Adrenal gland (tissue), 5 donors: ENCODE results near the gene RAB6B.

ENCODE experiments used
- POLR2A ChIP-seq, 2 donors: fragments of 450-650 bp; IDR thresholded peaks; one replicate each; pipeline ENCODE4 v1.6.1; 2017; ENCODE audit warnings: antibody characterized with exemption in 2 of 2, mild to moderate bottlenecking in 2 of 2, moderate library complexity in 1 of 2
- TF ChIP-seq, protein P1 (sequence below), 6 experiments: fragments of 450-650 bp in 4 of 6; fragments of 200-600 bp in 2 of 6; sonication (generic) in 1 of 6; IDR thresholded peaks; 1 replicate in 5 of 6; 2 replicates in 1 of 6; pipeline versions ENCODE4 v1.5.1 to v1.8.0; 2016 to 2021; ENCODE audit warnings: antibody characterized with exemption in 6 of 6, mild to moderate bottlenecking in 2 of 6, moderate library complexity in 1 of 6
- donor health status: DM: no; HTN: no; CAD: no.

DNA sequence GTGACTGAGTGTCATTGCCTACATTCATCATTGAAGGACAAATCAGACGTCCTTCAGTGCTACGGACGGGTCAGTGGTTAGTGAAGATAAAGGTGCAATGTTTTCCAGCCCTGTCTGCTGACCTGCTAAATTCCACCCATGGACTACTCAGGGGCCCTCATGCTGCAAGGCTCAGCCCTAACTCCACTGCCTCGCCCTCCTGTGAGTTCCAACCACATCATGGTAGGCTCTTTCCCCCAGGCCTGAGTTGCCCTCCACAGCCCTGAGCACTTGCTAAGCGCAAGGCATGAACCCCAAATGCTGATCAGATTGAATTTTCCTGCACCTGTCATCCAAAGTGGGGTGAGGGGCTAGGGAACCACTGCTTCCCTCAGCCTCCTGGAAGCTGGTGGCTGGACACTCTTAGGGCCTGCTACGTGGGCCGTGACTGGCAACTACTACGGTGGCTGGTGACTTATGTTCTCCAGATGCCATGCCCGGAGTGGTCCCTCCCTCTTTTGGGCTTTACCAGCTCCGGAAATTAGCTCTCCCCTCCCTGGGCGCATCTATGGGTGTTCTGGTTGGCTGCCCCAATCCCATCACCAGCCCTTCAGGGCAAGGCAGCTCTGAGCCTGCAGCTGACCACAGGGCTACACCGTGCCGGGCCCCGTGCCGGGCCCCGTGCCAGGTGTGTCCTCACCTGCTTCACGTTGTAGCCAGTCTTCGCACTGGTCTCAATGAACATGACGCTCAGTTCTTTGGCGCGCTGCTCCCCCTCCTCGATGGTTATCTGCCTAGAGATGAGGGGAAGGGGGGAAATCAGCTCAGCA lies 58.0 kb downstream of the RAB6B start:
- TF ChIP-seq, protein P1, sequence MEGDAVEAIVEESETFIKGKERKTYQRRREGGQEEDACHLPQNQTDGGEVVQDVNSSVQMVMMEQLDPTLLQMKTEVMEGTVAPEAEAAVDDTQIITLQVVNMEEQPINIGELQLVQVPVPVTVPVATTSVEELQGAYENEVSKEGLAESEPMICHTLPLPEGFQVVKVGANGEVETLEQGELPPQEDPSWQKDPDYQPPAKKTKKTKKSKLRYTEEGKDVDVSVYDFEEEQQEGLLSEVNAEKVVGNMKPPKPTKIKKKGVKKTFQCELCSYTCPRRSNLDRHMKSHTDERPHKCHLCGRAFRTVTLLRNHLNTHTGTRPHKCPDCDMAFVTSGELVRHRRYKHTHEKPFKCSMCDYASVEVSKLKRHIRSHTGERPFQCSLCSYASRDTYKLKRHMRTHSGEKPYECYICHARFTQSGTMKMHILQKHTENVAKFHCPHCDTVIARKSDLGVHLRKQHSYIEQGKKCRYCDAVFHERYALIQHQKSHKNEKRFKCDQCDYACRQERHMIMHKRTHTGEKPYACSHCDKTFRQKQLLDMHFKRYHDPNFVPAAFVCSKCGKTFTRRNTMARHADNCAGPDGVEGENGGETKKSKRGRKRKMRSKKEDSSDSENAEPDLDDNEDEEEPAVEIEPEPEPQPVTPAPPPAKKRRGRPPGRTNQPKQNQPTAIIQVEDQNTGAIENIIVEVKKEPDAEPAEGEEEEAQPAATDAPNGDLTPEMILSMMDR (IDR thresholded peaks at IDR 0.05): no peak
- TF ChIP-seq POLR2A (IDR thresholded peaks at IDR 0.05): no peak
